ENCODE data around the gene CDK13.

DNA sequence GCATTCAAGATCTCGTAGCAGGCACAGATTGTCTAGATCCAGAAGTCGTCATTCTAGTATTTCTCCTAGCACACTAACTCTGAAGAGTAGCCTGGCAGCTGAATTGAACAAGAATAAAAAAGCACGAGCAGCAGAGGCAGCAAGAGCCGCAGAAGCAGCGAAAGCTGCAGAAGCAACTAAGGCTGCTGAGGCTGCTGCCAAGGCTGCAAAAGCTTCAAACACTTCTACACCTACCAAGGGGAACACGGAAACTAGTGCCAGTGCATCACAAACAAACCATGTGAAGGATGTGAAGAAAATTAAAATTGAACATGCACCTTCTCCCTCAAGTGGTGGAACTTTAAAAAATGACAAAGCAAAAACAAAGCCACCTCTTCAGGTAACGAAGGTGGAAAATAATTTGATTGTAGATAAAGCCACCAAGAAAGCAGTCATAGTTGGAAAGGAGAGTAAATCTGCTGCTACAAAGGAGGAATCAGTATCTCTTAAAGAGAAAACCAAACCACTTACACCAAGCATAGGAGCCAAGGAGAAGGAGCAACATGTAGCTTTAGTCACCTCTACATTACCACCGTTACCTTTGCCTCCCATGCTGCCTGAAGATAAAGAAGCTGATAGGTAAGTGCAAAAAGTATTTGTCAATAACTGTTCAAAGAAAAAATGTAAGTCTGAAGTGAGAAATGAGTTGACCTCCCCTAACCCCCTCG lies 37.7 kb downstream of the CDK13 start:
- TF ChIP-seq CTCF (conservative IDR thresholded peaks at IDR 0.05; ENCODE audit: low read depth, low read length), result no peak
- no peak for TF ChIP-seq EZH2 (IDR thresholded peaks at IDR 0.05; ENCODE audit: low read length, unreplicated experiment)
- no peak for TF ChIP-seq EZH2phosphoT487 (IDR thresholded peaks at IDR 0.05; ENCODE audit: borderline replicate concordance, low read length)
